ENCODE measurements around the gene CORIN. TPM values are rescaled to one million over a fixed set of nuclear protein-coding genes. Genes with fewer than 3 reads are reported as not detected.

Gene CORIN
- polyA plus RNA-seq, 1 donor from 2014 or later, result 0.25 TPM

DNA sequence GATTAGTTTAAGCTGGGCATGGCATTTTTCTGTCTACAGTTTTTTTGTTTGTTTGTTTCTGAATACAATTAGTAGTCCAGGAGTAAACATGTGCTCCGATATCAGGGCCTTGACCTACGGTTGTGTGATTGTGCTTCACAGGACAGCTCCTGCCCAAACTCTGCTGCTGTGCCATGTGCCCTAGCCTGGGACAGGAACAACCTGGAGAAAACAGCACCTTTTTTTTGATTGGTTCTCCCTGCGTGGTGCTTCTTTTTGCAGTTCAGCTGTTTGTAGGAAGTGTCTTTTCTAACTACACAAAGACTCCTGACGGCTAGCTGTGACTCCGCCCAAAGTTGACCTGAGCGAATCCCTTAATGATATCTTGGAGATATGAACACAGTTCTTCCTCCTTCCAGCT lies 194.0 kb downstream of the CORIN start:
- no peaks in the 10 kb centered on the region for H3F3A ChIP-seq (ENCODE audit: insufficient read depth, low read length, poor library complexity, severe bottlenecking)
- TF ChIP-seq, protein P1, sequence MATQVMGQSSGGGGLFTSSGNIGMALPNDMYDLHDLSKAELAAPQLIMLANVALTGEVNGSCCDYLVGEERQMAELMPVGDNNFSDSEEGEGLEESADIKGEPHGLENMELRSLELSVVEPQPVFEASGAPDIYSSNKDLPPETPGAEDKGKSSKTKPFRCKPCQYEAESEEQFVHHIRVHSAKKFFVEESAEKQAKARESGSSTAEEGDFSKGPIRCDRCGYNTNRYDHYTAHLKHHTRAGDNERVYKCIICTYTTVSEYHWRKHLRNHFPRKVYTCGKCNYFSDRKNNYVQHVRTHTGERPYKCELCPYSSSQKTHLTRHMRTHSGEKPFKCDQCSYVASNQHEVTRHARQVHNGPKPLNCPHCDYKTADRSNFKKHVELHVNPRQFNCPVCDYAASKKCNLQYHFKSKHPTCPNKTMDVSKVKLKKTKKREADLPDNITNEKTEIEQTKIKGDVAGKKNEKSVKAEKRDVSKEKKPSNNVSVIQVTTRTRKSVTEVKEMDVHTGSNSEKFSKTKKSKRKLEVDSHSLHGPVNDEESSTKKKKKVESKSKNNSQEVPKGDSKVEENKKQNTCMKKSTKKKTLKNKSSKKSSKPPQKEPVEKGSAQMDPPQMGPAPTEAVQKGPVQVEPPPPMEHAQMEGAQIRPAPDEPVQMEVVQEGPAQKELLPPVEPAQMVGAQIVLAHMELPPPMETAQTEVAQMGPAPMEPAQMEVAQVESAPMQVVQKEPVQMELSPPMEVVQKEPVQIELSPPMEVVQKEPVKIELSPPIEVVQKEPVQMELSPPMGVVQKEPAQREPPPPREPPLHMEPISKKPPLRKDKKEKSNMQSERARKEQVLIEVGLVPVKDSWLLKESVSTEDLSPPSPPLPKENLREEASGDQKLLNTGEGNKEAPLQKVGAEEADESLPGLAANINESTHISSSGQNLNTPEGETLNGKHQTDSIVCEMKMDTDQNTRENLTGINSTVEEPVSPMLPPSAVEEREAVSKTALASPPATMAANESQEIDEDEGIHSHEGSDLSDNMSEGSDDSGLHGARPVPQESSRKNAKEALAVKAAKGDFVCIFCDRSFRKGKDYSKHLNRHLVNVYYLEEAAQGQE (IDR thresholded peaks at IDR 0.05; ENCODE audit: borderline replicate concordance), result no peak
- TF ChIP-seq SMC3 (conservative IDR thresholded peaks at IDR 0.05; ENCODE audit: poor library complexity), result no peak
- TF ChIP-seq TAF1 (IDR thresholded peaks at IDR 0.05; ENCODE audit: low read depth), result no peak
- TF ChIP-seq EP300 (conservative IDR thresholded peaks at IDR 0.05; ENCODE audit: poor library complexity, severe bottlenecking), result no peak
- no peak for TF ChIP-seq MXI1 (conservative IDR thresholded peaks at IDR 0.05; ENCODE audit: poor library complexity, severe bottlenecking)
- TF ChIP-seq, protein P2, sequence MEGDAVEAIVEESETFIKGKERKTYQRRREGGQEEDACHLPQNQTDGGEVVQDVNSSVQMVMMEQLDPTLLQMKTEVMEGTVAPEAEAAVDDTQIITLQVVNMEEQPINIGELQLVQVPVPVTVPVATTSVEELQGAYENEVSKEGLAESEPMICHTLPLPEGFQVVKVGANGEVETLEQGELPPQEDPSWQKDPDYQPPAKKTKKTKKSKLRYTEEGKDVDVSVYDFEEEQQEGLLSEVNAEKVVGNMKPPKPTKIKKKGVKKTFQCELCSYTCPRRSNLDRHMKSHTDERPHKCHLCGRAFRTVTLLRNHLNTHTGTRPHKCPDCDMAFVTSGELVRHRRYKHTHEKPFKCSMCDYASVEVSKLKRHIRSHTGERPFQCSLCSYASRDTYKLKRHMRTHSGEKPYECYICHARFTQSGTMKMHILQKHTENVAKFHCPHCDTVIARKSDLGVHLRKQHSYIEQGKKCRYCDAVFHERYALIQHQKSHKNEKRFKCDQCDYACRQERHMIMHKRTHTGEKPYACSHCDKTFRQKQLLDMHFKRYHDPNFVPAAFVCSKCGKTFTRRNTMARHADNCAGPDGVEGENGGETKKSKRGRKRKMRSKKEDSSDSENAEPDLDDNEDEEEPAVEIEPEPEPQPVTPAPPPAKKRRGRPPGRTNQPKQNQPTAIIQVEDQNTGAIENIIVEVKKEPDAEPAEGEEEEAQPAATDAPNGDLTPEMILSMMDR (IDR thresholded peaks at IDR 0.05; ENCODE audit: poor library complexity, severe bottlenecking), result no peak
- TF ChIP-seq POLR2AphosphoS5 (IDR thresholded peaks at IDR 0.05), result no peak
- TF ChIP-seq EZH2 (IDR thresholded peaks at IDR 0.05; ENCODE audit: borderline replicate concordance, insufficient read depth, low read length, poor library complexity, severe bottlenecking), result no peak
- TF ChIP-seq RAD21 (conservative IDR thresholded peaks at IDR 0.05), result no peak
- H2AFZ ChIP-seq (ENCODE audit: low read depth, low read length), result no peak overlapping the region
- H3K9me2 ChIP-seq (ENCODE audit: insufficient read depth, low read length), result no peaks in the 10 kb centered on the region
- no peak overlapping the region for H3K9ac ChIP-seq (ENCODE audit: low read length)
- no peak overlapping the region for H3K27ac ChIP-seq (ENCODE audit: low read length)
- H3K27me3 ChIP-seq (ENCODE audit: insufficient read depth, low read depth, low read length), result no peaks in the 10 kb centered on the region
- H4K20me1 ChIP-seq (ENCODE audit: insufficient read depth), result no peaks in the 10 kb centered on the region
- no peak overlapping the region for H3K4me3 ChIP-seq (ENCODE audit: low read length)
- no peaks in the 10 kb centered on the region for H3K79me2 ChIP-seq (replicated peaks; ENCODE audit: insufficient read depth, low read length)
- H3K9me3 ChIP-seq (ENCODE audit: low read length), result no peaks in the 10 kb centered on the region
- H3K36me3 ChIP-seq (ENCODE audit: insufficient read depth, low read length), result no peaks in the 10 kb centered on the region
- H3K4me2 ChIP-seq (ENCODE audit: low read length), result no peak overlapping the region

DNA sequence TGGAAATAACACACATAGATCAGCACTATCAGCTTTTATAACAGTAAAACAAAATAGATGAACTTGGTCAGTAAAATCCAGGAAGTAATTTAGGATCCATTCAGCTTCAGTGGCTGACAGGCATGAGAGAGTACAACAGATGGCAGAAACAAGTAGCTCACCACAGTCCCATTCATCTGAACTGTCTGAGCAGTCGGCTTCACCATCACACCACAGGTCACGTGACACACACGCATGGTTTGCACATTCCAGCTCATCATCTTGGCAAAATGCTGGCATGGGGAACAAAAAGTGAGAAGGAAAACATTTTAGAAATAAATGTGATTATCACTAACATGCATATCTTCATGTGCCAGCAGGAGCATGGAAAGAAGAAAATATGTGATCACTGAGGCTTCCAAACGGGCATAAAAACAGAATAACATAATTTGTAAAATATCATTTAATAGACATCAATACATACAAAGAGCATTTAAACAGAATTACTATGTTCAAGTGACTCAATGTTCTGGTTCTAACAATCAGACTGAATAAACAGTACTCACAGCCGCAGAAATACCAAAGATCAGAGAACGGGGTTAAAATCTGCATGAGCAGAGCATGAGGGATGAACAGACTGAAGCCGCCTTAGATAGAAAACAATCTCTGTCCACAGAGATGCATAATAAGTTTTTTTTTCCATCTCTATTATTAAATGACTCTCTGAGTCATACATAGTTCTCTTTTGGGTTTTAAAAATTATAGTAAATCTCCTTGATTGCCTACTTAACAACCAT lies 194.7 kb downstream of the CORIN start:
- no peaks in the 10 kb centered on the region for H3K9me2 ChIP-seq (ENCODE audit: insufficient read depth, low read length)
- H3K4me2 ChIP-seq (ENCODE audit: low read length), result no peak overlapping the region
- H3K27me3 ChIP-seq (ENCODE audit: insufficient read depth, low read depth, low read length), result no peaks in the 10 kb centered on the region
- H3K36me3 ChIP-seq (ENCODE audit: insufficient read depth, low read length), result no peaks in the 10 kb centered on the region
- H3K9me3 ChIP-seq (ENCODE audit: low read length), result no peaks in the 10 kb centered on the region
- TF ChIP-seq POLR2AphosphoS5 (IDR thresholded peaks at IDR 0.05), result no peak
- no peak for TF ChIP-seq SMC3 (conservative IDR thresholded peaks at IDR 0.05; ENCODE audit: poor library complexity)
- TF ChIP-seq, protein P2 (IDR thresholded peaks at IDR 0.05; ENCODE audit: poor library complexity, severe bottlenecking), result no peak
- TF ChIP-seq, protein P1 (IDR thresholded peaks at IDR 0.05; ENCODE audit: borderline replicate concordance), result no peak
- TF ChIP-seq EZH2 (IDR thresholded peaks at IDR 0.05; ENCODE audit: borderline replicate concordance, insufficient read depth, low read length, poor library complexity, severe bottlenecking), result no peak
- TF ChIP-seq TAF1 (IDR thresholded peaks at IDR 0.05; ENCODE audit: low read depth), result no peak
- TF ChIP-seq RAD21 (conservative IDR thresholded peaks at IDR 0.05), result no peak
- TF ChIP-seq EP300 (conservative IDR thresholded peaks at IDR 0.05; ENCODE audit: poor library complexity, severe bottlenecking), result no peak
- no peak for TF ChIP-seq MXI1 (conservative IDR thresholded peaks at IDR 0.05; ENCODE audit: poor library complexity, severe bottlenecking)
- H3K79me2 ChIP-seq (replicated peaks; ENCODE audit: insufficient read depth, low read length), result no peaks in the 10 kb centered on the region
- no peak overlapping the region for H3K4me3 ChIP-seq (ENCODE audit: low read length)
- no peak overlapping the region for H2AFZ ChIP-seq (ENCODE audit: low read depth, low read length)
- H3K27ac ChIP-seq (ENCODE audit: low read length), result no peak overlapping the region
- H3F3A ChIP-seq (ENCODE audit: insufficient read depth, low read length, poor library complexity, severe bottlenecking), result no peaks in the 10 kb centered on the region
- no peak overlapping the region for H3K9ac ChIP-seq (ENCODE audit: low read length)
- no peaks in the 10 kb centered on the region for H4K20me1 ChIP-seq (ENCODE audit: insufficient read depth)
